ENCODE measurements around the gene NAV2. TPM values are rescaled to one million over a fixed set of nuclear protein-coding genes. Genes with fewer than 3 reads are reported as not detected.

NAV2 gene
- total RNA-seq (2022) (63.5 and 64.7 TPM in 2 replicates), Bru-seq, nascent RNA (percentile 61 among the genes with signal in this experiment), BruChase-seq, experiment 1, labeled RNA remaining after a 2-hour chase (percentile 64 among the genes with signal in this experiment), BruChase-seq, experiment 2, labeled RNA remaining after a 6-hour chase (percentile 60 among the genes with signal in this experiment)
- long read RNA-seq, partial matches to known transcripts: 7 of 24 reads
- long read RNA-seq, other reads (novel, unspliced or antisense): 17 of 24 reads

DNA sequence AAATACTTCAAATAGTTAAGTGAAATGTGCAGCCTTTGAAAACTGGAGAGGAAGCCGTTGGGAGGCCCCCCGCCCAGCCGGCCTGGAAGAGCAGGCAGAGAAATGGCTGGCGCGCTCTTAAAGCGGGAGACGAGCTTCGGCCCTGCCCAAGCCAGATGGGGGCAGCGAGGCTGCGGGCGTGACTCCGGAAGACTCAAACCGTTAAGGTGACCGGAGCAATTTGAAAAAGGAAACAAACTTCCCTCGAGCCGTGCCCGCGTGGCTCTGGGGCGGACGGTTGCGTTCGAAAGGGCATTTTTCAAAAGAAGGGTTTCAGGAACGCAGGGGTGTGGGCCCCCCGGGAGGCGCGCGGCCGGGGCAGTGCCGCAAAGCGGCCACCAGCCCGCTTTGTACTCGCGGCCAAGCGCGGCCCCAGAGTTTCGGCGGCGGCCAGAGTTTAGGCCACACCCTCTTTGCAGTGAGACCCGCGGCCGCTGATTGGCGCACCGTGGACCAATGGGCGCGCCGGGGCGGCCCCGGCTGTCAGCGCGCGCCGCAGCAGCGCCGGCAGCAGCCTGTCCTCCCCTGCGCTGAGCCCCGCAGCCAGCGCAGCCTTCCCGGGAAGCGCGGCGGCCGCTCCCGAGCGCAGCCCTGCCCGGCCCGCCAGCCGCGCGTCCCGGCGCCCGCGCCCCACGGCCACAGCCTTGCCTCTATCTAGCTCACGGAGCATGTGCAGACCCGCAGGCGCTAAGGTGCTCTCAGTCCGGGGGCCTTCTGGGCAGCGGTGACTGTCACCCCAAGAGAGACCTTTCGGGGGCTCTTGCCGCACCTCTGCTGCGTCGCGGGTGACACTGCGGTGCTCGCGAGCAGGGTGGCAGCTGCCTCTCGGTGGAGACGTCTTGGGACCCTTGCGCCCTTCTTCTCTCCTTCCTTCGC lies at the start of gene NAV2:
TSS of gene NAV2 (plus strand) at position 557 of the 915 bp plus-strand sequence. CDS start 859 bp downstream, outside the sequence.
- ChIA-PET CTCF (interaction anchor here (0.9 to 1.0 kb wide), 2 partner anchors 27 to 30 kb away, joined by 3 to 4 read pairs; no protein-coding TSS in a partner anchor), POLR2A (interaction anchor here (0.6 to 1.0 kb wide), 2 partner anchors 8 to 471 kb away, joined by 3 to 4 read pairs; no protein-coding TSS in a partner anchor)
- TF ChIP-seq, protein P1, sequence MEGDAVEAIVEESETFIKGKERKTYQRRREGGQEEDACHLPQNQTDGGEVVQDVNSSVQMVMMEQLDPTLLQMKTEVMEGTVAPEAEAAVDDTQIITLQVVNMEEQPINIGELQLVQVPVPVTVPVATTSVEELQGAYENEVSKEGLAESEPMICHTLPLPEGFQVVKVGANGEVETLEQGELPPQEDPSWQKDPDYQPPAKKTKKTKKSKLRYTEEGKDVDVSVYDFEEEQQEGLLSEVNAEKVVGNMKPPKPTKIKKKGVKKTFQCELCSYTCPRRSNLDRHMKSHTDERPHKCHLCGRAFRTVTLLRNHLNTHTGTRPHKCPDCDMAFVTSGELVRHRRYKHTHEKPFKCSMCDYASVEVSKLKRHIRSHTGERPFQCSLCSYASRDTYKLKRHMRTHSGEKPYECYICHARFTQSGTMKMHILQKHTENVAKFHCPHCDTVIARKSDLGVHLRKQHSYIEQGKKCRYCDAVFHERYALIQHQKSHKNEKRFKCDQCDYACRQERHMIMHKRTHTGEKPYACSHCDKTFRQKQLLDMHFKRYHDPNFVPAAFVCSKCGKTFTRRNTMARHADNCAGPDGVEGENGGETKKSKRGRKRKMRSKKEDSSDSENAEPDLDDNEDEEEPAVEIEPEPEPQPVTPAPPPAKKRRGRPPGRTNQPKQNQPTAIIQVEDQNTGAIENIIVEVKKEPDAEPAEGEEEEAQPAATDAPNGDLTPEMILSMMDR (IDR thresholded peaks at IDR 0.05; ENCODE audit: insufficient read depth in 1 of 2, low read depth in 1 of 2, low read length in 1 of 2, severe bottlenecking in 1 of 2, unreplicated experiment in 1 of 2): peak in 1 of 2 experiments; percentile 8
- DNase-seq: peak; percentile 91 to 96
- Mint-ChIP-seq H3K36me3 (ENCODE audit: insufficient read depth, unreplicated experiment) (peaks cover 6% of the 10 kb centered on the region), H3K4me1 (ENCODE audit: low read depth, unreplicated experiment) (peaks cover 12% of the 10 kb centered on the region), H3K4me3 (ENCODE audit: unreplicated experiment) (peak within 1 kb of the TSS; percentile 93), H3K27me3 (ENCODE audit: insufficient read depth, unreplicated experiment) (peaks cover 14% of the 10 kb centered on the region), H3K9me3 (ENCODE audit: unreplicated experiment) (no peaks in the 10 kb centered on the region), H3K27ac (ENCODE audit: unreplicated experiment) (peak within 1 kb of the TSS; percentile 97)
- H3K4me3 ChIP-seq (ENCODE audit: low read depth, low read length): peak within 1 kb of the TSS; percentile 48
- H3K27me3 ChIP-seq (replicated peaks; ENCODE audit: control insufficient read depth, insufficient read depth, low read length): no peaks in the 10 kb centered on the region; the same call in 1 of the 2 replicates
- BruUV-seq (replicated peaks): TSS peak; percentile 75
- H3K36me3 ChIP-seq (ENCODE audit: control insufficient read depth, insufficient read depth, low read length): no peaks in the 10 kb centered on the region
- no peaks in the 10 kb centered on the region for H3K9me3 ChIP-seq
- intact Hi-C loops (cut with micrococcal nuclease; ENCODE audit: unreplicated experiment): loop anchor here (1.0 kb wide), 1 partner anchor 30 kb away; no protein-coding TSS in a partner anchor
- H3K4me1 ChIP-seq: peaks cover 7% of the 10 kb centered on the region

- ChIA-PET CTCF (no interaction called here), POLR2A (no interaction called here)
- no peaks in the 10 kb centered on the region for H3K4me1 ChIP-seq
- no peaks in the 10 kb centered on the region for H3K36me3 ChIP-seq (ENCODE audit: control insufficient read depth, insufficient read depth, low read length)
- no peak overlapping the region for H3K4me3 ChIP-seq (ENCODE audit: low read depth, low read length)
- intact Hi-C loops (cut with micrococcal nuclease; ENCODE audit: unreplicated experiment): no loop called here
- Mint-ChIP-seq H3K9me3 (ENCODE audit: unreplicated experiment) (no peaks in the 10 kb centered on the region), H3K27me3 (ENCODE audit: insufficient read depth, unreplicated experiment) (peaks cover 3% of the 10 kb centered on the region), H3K4me3 (ENCODE audit: unreplicated experiment) (no peak overlapping the region), H3K4me1 (ENCODE audit: low read depth, unreplicated experiment) (no peaks in the 10 kb centered on the region), H3K36me3 (ENCODE audit: insufficient read depth, unreplicated experiment) (no peaks in the 10 kb centered on the region), H3K27ac (ENCODE audit: unreplicated experiment) (no peak overlapping the region)
- no TSS peak for BruUV-seq (replicated peaks)
- no peak for DNase-seq
- H3K9me3 ChIP-seq: no peaks in the 10 kb centered on the region
- TF ChIP-seq, protein P1 (IDR thresholded peaks at IDR 0.05; ENCODE audit: insufficient read depth in 1 of 2, low read depth in 1 of 2, low read length in 1 of 2, severe bottlenecking in 1 of 2, unreplicated experiment in 1 of 2): no peak
- no peaks in the 10 kb centered on the region for H3K27me3 ChIP-seq (replicated peaks; ENCODE audit: control insufficient read depth, insufficient read depth, low read length)
These were observed 49.4 kb upstream of the NAV2 start for GRCh38 chr11:19663206-19663605.

DNA sequence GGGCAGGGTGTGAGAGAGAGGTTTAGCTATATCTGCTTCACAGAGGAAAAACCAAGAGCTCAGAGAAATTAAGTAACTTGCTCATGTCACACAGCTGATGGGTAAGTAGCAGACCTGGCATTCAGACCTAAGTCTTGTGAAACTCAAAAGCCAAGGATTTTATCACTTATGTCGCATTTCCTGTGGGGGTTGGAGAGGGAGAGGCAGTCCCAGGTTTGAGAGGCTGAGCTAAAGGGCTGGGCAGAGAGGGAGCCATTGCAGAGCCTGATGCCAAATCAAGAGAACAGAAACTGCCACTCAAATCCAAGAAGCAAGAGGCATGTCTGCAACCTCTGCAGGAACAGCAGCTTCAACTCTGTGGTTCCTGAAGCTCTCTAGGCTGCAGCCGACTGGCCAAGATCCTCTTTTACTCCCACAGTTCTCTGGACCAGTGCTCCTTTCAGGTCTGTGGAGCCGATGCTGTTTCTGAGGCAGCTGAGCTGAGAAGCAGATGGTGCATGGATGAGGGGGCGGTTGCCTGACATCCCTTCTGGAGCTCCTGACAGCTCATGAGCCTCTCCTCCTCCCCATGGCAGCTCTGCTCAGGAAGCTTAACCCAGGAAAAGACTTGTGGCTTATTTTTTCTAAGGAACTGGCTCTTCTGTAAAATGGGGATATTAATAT lies 47.6 kb upstream of the NAV2 start:
- no peaks in the 10 kb centered on the region for H3K27me3 ChIP-seq (replicated peaks; ENCODE audit: control insufficient read depth, insufficient read depth, low read length)
- no peaks in the 10 kb centered on the region for H3K36me3 Mint-ChIP-seq (ENCODE audit: insufficient read depth, unreplicated experiment)
- no peaks in the 10 kb centered on the region for H3K4me1 ChIP-seq
- no peaks in the 10 kb centered on the region for H3K4me1 Mint-ChIP-seq (ENCODE audit: low read depth, unreplicated experiment)
- H3K4me3 ChIP-seq (ENCODE audit: low read depth, low read length): no peak overlapping the region
- no peak overlapping the region for H3K4me3 Mint-ChIP-seq (ENCODE audit: unreplicated experiment)
- H3K27ac Mint-ChIP-seq (ENCODE audit: unreplicated experiment): no peak overlapping the region
- no TSS peak for BruUV-seq (replicated peaks)
- H3K36me3 ChIP-seq (ENCODE audit: control insufficient read depth, insufficient read depth, low read length): no peaks in the 10 kb centered on the region
- POLR2A ChIA-PET: no interaction called here
- H3K9me3 Mint-ChIP-seq (ENCODE audit: unreplicated experiment): no peaks in the 10 kb centered on the region
- CTCF ChIA-PET: no interaction called here
- intact Hi-C loops (cut with micrococcal nuclease; ENCODE audit: unreplicated experiment): no loop called here
- H3K9me3 ChIP-seq: no peaks in the 10 kb centered on the region
- H3K27me3 Mint-ChIP-seq (ENCODE audit: insufficient read depth, unreplicated experiment): peaks cover 3% of the 10 kb centered on the region
- TF ChIP-seq, protein P1 (IDR thresholded peaks at IDR 0.05; ENCODE audit: insufficient read depth in 1 of 2, low read depth in 1 of 2, low read length in 1 of 2, severe bottlenecking in 1 of 2, unreplicated experiment in 1 of 2): no peak
- DNase-seq: no peak
